ENCODE results near the gene RAB27A.
"Not testable (repeated sequence)": the region's sequence is repeated elsewhere in the genome, so short reads cannot be mapped to it uniquely, and the experiment has no call there.

DNA sequence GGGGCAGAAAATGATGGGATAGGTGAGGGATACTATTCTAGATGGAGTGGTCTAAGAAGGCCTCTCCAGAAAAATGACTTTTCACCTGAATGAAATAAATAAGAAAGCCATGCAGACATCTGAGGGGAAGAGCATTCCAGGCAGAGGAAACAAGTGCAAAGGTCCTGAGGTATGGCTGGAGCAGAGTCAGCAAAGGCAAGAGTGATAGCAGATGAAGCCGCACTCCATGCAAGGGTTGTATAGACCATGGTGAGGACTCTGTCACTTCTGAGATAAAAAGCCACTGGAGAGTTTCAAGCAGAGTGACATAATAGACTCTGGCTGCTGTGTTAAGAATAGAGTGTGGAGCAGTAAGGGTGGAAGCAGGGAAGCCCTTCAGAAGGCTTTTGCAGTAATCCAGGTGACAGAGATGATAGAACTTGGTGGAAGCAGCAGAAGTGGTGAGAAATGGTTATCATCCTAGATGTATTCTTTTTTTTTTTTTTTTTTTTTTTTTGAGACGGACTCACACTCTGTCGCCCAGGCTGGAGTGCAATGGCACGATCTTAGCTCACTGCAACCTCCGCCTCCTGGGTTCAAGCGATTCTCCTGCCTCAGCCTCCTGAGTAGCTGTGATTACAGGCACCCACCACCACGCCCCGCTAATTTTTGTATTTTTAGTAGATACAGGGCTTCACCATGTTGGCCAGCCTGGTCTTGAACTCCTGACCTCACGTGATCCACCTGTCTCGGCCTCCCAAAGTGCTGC, 3.0 kb downstream of the RAB27A start:
- TF ChIP-seq CTCF, EP300, POLR2A, POLR2AphosphoS5 (IDR thresholded peaks at IDR 0.05): not testable (repeated sequence)
